COLO668 (cell line): ENCODE measurements around the gene RIIAD1.

Experiments used
- DNase-seq: peaks from one replicate; lab custom pipeline; 2025; ENCODE audit not compliant: unreplicated experiment; lab: John Stamatoyannopoulos, UW

Gene RIIAD1

DNA sequence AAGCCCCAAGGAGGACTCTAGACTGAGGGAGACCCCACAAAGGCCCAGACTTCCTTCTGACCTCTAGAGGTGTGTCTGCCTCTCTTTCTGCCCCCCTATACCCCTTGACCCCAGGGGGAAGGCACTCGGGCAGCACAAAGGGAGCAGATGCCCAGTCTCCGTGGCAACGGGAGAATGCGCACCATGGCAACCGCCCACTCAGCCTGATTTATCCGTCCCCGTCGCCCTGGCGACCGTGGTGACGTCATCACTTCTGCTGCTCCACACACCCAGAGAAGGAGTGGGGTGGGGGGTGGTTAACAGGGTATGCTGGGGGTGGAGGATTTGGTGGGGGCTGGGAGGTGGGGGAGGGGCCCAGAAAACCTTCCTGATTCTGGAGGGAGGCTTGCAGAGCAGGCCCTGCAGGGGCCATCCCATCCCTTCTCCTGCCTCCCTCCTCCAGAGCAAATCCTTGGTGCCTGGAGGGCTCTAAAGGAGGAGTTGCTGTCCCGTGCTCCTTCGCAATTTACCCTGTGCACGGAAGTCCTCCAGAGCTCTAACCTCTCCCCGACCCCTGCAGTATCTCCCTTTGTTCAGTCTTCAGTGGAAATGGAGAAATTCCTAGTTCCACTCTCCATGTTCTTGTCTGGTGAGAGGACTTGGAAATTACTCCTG is 11.0 kb upstream of the RIIAD1 start:
- peak; percentile 73 for DNase-seq

GRCh38 chr1:151711044-151711800 is 10.1 kb upstream of the RIIAD1 start:
- DNase-seq = no peak

GRCh38 chr1:151711951-151712350 is 9.4 kb upstream of the RIIAD1 start:
- DNase-seq = peak; percentile 91

DNA sequence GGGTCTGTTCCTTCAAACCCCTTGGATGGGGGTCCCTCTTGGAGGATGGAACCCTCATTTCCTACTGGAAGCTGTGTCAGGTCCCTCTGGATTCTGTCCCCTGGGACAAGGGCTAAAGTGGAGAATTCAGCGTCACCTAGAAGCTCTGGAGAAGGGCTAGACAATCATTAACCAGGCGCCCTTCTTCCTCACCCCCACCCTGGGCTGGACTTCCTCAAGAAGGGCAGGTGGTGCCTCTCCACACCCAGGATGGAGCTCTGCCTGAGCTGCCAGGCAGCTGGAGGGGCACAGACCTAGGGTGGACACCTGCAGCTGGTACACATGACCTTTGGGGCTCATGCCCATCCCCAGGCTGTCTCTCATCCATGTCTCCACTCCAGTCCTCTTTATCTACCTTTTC is 8.3 kb upstream of the RIIAD1 start:
- peak; percentile 86 for DNase-seq

DNA sequence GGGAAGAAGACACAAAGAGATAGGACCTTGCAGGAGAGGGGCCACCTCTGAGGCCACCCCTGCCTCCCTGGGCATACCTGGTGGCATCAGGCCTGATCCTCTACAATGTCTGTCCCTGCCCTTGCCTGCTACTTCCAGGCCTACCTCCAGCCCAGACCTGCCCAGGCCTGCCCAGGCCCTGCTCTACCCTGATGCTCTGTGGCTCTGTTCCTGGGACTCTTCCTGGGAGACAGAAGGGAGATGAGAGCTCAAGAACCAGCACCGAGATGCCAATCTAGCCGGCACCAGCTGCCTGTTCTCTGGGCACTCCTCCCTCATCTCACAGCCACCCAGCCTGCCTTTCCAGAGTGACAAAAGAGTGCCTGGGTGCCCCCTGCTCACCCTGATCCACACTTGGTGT is 7.4 kb upstream of the RIIAD1 start:
- DNase-seq = peak; percentile 60

- DNase-seq = peak; percentile 53
These were observed 6.2 kb upstream of the RIIAD1 start for GRCh38 chr1:151714820-151715725.

GRCh38 chr1:151715726-151716404 is 5.5 kb upstream of the RIIAD1 start:
- DNase-seq = peak; percentile 79

DNA sequence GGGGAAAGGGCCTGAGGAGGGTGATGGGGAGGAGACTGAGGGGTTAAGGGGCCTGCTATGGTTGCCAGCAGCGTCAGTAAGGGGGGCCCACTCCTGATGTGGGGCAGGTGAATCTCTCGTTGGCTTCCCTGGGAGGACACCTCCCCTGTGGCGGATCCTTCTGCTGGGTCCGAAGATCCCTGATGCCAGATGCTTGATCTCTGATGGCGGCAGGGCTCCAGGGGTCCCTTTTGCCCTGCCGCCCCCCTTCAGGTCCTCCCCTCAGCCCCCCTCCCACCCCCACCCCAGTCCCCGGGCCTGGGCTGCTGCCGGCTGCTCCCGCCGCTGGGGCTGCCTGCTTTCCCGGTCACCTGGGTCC is 4.9 kb upstream of the RIIAD1 start:
- no peak for DNase-seq

DNA sequence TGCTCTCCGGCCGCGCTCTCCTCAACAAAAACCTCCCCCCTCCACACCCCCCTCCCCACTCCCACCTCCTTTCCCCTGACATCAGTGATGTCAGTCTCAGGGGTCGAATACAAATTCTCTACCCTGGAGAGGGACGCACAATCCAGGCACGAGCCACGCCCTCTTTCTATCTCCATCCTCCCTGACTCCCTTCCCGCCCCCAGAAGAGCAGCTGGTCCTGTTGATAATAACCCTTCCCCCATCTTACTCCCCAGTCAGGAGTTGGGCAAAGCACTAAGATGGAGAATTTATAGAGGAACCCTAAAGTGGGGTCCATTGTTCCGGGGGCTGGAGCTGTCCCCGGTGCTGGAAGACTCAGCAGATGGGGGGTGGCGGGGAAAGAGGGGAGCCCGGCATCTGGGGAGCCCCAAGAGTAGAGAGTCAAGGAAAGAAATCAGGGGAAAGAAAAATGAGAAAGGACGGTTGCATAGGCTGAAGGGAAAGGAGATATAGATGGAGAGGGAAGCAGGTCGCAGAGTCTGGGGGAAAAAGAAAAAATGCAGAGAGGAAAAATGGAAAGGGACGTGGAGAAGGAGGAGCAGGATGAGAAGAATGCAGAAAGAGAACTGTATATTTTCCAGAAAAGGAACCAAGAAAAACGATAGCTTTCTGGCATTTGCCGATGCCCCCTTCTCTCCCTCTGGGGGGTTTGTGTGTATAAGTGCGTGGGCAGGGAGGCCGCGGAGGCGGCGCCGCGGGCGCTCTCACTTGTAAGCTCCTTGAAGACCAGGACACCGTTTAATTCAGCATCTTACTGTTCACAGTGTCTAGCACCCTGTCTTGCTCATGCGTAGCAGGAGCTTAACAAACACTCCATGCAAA is 4.3 kb upstream of the RIIAD1 start, which contains the start of gene CELF3:
TSS of gene CELF3 (minus strand) at position 33 of the 861 bp plus-strand sequence. CDS start 783 bp downstream, outside the sequence.
- DNase-seq = peak; percentile 94

- DNase-seq = no peak
These were observed 3.3 kb upstream of the RIIAD1 start for GRCh38 chr1:151718011-151718431.

DNA sequence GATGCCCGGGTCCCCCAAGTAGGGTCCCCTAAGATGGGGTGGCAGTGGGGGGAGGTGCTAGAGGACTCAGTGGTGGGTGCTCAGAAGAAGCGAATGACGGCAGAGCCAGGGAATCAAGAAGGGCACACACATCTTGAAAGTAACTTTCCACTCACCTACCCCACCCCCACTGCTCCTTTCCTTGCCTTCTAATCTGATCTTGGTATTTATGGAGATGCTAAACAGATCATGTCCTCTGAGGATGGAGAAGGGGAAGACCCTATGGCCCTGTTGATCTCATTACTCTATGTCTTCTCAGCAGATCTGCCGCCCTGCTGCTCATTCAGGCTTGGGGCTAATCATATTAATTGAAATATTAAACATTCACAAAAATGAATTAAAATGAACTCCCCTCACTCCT is 2.7 kb upstream of the RIIAD1 start:
- no peak for DNase-seq

DNA sequence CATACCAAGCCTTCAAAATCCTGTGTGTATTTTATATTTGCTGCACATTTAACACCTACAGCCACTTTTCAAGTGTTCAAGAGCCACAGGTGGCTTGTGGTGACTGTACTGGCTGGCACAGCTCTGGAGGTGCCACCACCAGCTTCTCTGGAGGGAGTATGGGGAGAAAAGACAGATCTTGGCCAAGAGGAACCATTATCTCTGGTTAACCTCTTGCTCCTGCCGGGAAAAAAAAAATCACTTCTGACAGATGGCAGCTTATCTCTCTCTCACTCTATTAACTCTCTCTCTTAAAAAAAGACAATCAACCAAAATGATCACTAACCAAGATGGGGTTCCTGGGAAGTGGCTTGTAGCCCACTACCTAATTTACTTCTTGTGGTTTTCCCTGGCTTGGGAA is 1.2 kb upstream of the RIIAD1 start:
- DNase-seq = no peak

DNA sequence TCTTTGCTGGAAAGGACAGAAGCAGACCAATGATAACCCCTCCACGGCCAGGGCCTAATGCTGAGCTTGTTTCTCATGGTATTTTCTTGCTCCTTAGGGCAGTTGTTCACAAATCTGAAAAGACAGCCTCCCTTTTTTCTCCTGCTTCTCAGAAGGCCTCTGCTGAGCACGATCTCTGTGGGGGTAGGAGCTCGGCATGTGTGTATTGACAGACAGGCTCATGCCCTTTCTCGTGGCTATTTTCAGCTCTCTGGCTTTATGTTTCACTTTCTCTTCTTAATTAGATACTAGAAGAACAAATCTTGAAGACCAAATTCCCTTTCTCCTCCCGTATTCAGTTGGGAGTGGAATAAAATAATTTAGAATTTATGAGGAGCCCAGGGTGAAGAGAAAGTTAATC is 768 bp upstream of the RIIAD1 start:
- DNase-seq = no peak

- DNase-seq = no peak
These were observed 627 bp downstream of the RIIAD1 start for GRCh38 chr1:151721788-151722510.

DNA sequence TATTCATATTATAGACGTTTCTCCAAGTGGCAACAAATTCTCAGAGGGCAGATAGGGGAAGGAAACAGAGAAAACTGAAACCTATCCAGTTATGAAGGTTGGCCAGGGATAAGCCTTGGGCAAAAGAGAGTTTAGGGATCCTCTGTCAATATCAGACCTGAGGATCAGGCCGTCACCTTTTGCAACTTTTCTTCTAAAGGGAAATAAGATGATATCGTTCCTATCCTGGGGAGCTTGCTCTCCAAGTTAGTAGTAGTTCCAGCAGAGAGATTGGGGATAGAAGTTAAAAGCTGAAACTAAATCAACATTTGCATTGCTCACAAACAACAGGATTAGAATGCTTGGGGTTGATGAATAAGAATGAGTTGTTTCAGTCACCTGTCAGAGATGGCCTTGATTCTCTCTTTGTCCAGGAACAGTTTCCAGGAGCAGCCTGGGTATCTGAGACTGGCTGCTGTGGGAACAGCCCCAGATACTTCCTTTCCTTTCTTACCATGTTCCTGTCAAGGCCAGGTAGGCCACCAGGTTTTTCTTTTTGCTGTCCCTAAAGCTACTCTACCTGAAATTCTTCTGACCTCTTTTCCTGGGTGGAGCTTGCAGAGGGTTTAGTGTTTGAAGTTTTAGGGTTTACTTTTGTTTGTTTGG is 2.5 kb downstream of the RIIAD1 start:
- DNase-seq = no peak

DNA sequence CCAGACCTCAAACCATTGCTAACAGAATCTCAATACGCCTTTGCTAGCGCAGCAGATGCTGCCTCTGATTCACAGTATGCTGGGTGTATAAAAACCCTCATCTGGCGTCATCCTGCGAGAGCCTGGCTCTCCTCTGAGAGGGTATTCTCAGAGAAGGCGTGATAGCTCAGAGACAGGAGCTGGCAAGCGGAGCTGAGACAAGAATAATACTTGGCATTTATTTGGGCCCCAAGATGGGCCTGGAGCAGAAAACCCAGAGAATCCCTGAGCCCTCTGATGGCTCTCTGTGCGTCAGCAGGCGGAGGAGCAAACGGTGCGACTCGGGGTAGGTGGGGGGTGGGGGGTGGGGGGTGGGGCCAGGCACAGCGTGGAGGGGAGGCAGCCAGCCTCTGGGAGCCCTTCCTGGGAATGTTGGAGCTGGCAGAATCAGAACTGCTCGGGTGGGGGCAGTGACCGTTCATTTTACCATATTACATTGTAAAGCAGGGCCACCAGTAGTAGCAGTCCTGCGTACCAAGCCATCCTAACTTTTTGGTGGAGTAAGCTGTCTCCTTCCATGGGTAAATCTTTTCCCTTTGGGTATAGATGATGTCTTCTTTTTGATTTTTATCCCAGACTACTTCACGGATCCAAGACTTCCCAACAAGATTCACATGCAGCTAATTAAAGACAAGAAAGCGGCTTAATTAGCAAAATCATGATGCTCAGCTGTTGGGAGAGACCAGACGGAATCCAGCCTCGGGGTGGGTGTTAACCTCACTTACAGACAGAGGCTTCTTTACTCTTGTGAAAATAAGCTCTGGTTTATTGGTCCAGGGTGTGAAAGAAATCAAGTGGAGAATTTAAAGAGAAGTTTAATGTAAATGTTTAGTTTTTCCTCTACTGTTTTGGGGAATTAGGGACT is 7.1 kb downstream of the RIIAD1 start:
- no peak for DNase-seq

- DNase-seq = no peak
These were observed 8.0 kb downstream of the RIIAD1 start for GRCh38 chr1:151729157-151729965.
